Cerebellar cortex (tissue), 1 donor: ENCODE results near the gene MYCBP2.
A peak's percentile ranks its signal among the peaks of the same experiment; 100 is the strongest.
"Not testable (repeated sequence)": the region's sequence is repeated elsewhere in the genome, so short reads cannot be mapped to it uniquely, and the experiment has no call there.

Source experiments
- DNase-seq: peaks from one replicate; pipeline ENCODE4 v3.0.0-alpha.2; 2015; ENCODE audit warnings: low spot score

MYCBP2 gene

GRCh38 chr13:77326905-77327604 is at the start of gene MYCBP2:
Gene MYCBP2 (minus strand): TSS chr13:77327094. CDS start chr13:77326775, 319 bp downstream.
- peak; percentile 98 for DNase-seq

- DNase-seq = no peak
Measured at GRCh38 chr13:77375560-77376108, 48.7 kb upstream of the MYCBP2 start.

- peak; percentile 55 for DNase-seq
Measured at GRCh38 chr13:77374786-77375185, 47.9 kb upstream of the MYCBP2 start.

- DNase-seq = no peak
Measured at GRCh38 chr13:77374339-77374738, 47.4 kb upstream of the MYCBP2 start.

- DNase-seq = no peak
Measured at GRCh38 chr13:77373502-77373901, 46.6 kb upstream of the MYCBP2 start.

GRCh38 chr13:77372275-77372674 is 45.4 kb upstream of the MYCBP2 start:
- no peak for DNase-seq

- no peak for DNase-seq
Measured at GRCh38 chr13:77370888-77371287, 44.0 kb upstream of the MYCBP2 start.

- DNase-seq = no peak
Measured at GRCh38 chr13:77362166-77362565, 35.3 kb upstream of the MYCBP2 start.

- DNase-seq = no peak
Measured at GRCh38 chr13:77360032-77360685, 33.3 kb upstream of the MYCBP2 start.

- DNase-seq = no peak
Measured at GRCh38 chr13:77359171-77359570, 32.3 kb upstream of the MYCBP2 start.

GRCh38 chr13:77358001-77358400 is 31.1 kb upstream of the MYCBP2 start:
- no peak for DNase-seq

GRCh38 chr13:77356155-77356554 is 29.3 kb upstream of the MYCBP2 start:
- no peak for DNase-seq

GRCh38 chr13:77353995-77354394 is 27.1 kb upstream of the MYCBP2 start:
- no peak for DNase-seq

- DNase-seq = no peak
Measured at GRCh38 chr13:77351315-77351714, 24.4 kb upstream of the MYCBP2 start.

GRCh38 chr13:77350811-77351210 is 23.9 kb upstream of the MYCBP2 start:
- no peak for DNase-seq

- no peak for DNase-seq
Measured at GRCh38 chr13:77349365-77349764, 22.5 kb upstream of the MYCBP2 start.

- not testable (repeated sequence) for DNase-seq
Measured at GRCh38 chr13:77347351-77347750, 20.5 kb upstream of the MYCBP2 start.

GRCh38 chr13:77345150-77345780 is 18.4 kb upstream of the MYCBP2 start:
- DNase-seq = no peak

GRCh38 chr13:77343841-77344240 is 16.9 kb upstream of the MYCBP2 start:
- no peak for DNase-seq

- no peak for DNase-seq
Measured at GRCh38 chr13:77339408-77339807, 12.5 kb upstream of the MYCBP2 start.

- DNase-seq = no peak
Measured at GRCh38 chr13:77338961-77339401, 12.1 kb upstream of the MYCBP2 start.

GRCh38 chr13:77338329-77338728 is 11.4 kb upstream of the MYCBP2 start:
- DNase-seq = no peak

- no peak for DNase-seq
Measured at GRCh38 chr13:77337159-77337558, 10.3 kb upstream of the MYCBP2 start.
